ENCODE measurements around the gene ERLEC1. TPM values are rescaled to one million over a fixed set of nuclear protein-coding genes. Genes with fewer than 3 reads are reported as not detected.

ERLEC1 gene
- total RNA-seq, 2 experiments from 2014 or later: 22.7 to 26.4 TPM

DNA sequence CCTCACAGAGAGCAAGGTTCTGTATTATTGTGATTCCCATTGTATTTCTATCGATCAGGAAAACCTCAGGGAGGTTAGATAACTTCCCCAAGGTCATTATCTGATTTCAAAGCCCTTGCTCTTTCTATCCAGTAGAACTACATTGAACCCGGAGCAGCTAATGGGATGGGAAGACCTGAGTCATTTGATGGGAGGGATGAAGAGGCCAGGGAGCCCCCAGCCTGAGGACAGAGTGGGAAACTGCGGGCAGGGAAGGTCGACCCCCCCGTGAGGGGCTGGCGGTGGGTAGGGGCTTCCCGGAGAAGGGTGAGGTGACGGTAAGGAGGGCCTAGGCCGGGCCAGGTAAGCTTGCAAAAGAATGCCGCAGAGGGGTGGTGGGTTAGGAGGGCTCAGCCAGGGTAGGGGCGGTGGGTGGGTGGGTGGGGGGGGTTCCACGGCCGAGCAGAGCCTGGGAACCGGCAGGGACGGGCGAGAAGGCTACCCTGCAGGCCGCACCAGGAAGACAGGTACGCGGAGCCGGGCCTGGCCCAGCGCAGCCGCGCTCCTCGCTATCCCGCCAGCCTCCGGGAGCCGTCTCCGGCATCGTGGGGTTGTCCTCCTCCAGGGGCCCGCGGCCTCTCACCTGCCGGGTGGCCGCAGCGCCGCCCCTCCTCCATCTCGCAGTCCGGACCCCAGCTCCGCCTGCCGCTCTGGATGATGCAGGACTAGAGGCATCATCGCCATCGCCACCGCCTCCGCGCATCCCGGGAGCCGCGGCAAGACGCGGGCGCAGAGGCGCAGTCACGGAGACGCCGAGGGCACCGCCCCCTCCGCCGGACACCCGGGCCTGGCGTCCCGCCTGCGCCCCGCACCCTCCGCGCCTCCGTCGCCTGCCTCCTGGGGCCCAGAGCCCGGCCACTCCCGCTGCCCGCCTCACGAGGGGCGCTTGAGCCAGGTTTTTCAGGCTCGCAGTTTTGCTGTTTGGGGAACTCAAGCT is 72.7 kb downstream of the ERLEC1 start, which contains the start of gene GPR75:
GPR75 (minus strand) TSS at position 762 of the 976 bp plus-strand sequence. CDS start 5,211 bp downstream, outside the sequence.
- CTCF ChIA-PET (ENCODE audit: unreplicated experiment): no interaction called here
- BruUV-seq (replicated peaks): no TSS peak
- no peak within 1 kb of the TSS for H3K4me2 ChIP-seq (ENCODE audit: low read length)

DNA sequence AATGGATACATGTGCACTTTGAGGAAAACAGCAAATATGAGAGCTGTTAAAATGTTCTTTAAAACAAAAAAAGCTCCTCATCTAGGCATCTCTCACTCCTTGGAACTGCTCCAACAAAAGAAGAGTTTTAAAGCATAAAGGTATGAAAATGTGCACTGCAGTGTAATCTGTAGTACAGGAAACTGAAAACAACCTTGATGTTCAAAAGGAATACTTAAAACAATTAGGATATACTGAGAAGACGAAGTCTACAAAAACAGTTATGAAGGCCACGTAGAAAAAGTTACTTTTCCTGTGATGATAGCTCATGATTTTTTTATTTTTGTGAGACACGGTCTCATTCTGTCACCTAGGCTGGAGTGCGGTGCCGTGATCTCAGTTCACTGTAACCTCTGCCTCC is 75.0 kb downstream of the ERLEC1 start:
- Histone ChIP-seq H3K36me3 (ENCODE audit: insufficient read depth, low read length) (peaks cover 66% of the 10 kb centered on the region), H3K4me1 (ENCODE audit: insufficient read depth, low read length, poor library complexity, severe bottlenecking) (no peaks in the 10 kb centered on the region), H3K4me2 (ENCODE audit: low read length) (no peak overlapping the region), H3K27ac (ENCODE audit: low read depth, low read length, poor library complexity, severe bottlenecking) (no peak overlapping the region), H3K9me3 (ENCODE audit: low read length) (no peaks in the 10 kb centered on the region), H4K20me1 (ENCODE audit: insufficient read depth, low read length) (no peaks in the 10 kb centered on the region), H2AFZ (ENCODE audit: low read length) (no peak overlapping the region), H3K79me2 (ENCODE audit: insufficient read depth, low read depth, low read length) (no peaks in the 10 kb centered on the region), H3K9me2 (ENCODE audit: insufficient read depth, low read length) (no peaks in the 10 kb centered on the region), H3K4me3 (ENCODE audit: low read depth, low read length, poor library complexity, severe bottlenecking) (no peak overlapping the region)
- TF ChIP-seq CTCF (conservative IDR thresholded peaks at IDR 0.05; ENCODE audit: low read length) (no peak), EZH2phosphoT487 (IDR thresholded peaks at IDR 0.05; ENCODE audit: borderline replicate concordance, low read depth, low read length) (no peak)
- BruUV-seq (replicated peaks): no TSS peak
- CTCF ChIA-PET (ENCODE audit: unreplicated experiment): no interaction called here
- intact Hi-C loops (cut with micrococcal nuclease; ENCODE audit: unreplicated experiment): no loop called here
- POLR2A ChIA-PET: interaction anchor here (0.6 to 1.5 kb wide), 7 partner anchors 10 to 634 kb away, joined by 3 to 6 read pairs (median 3); no protein-coding TSS in a partner anchor
- no peak for DNase-seq (ENCODE audit: low spot score)

More for the DNA sequence above, 72.7 kb downstream of the ERLEC1 start, which contains the start of gene GPR75:
- TF ChIP-seq CTCF (conservative IDR thresholded peaks at IDR 0.05; ENCODE audit: low read length) (no peak), EZH2phosphoT487 (IDR thresholded peaks at IDR 0.05; ENCODE audit: borderline replicate concordance, low read depth, low read length) (no peak)
- no peak for DNase-seq (ENCODE audit: low spot score)
- H3K9me3 ChIP-seq (ENCODE audit: low read length): no peaks in the 10 kb centered on the region
- H3K27ac ChIP-seq (ENCODE audit: low read depth, low read length, poor library complexity, severe bottlenecking): no peak within 1 kb of the TSS
- no peaks in the 10 kb centered on the region for H3K79me2 ChIP-seq (ENCODE audit: insufficient read depth, low read depth, low read length)
- no peaks in the 10 kb centered on the region for H4K20me1 ChIP-seq (ENCODE audit: insufficient read depth, low read length)
- POLR2A ChIA-PET: interaction anchor here (0.6 to 1.1 kb wide), 3 partner anchors 12 to 16 kb away, joined by 3 read pairs; no protein-coding TSS in a partner anchor
- H3K4me1 ChIP-seq (ENCODE audit: insufficient read depth, low read length, poor library complexity, severe bottlenecking): no peaks in the 10 kb centered on the region
- H2AFZ ChIP-seq (ENCODE audit: low read length): no peak within 1 kb of the TSS
- intact Hi-C loops (cut with micrococcal nuclease; ENCODE audit: unreplicated experiment): no loop called here
- peaks cover 62% of the 10 kb centered on the region for H3K36me3 ChIP-seq (ENCODE audit: insufficient read depth, low read length)
- H3K9me2 ChIP-seq (ENCODE audit: insufficient read depth, low read length): no peaks in the 10 kb centered on the region
- H3K4me3 ChIP-seq (ENCODE audit: low read depth, low read length, poor library complexity, severe bottlenecking): no peak within 1 kb of the TSS
